Stomach (tissue), 9 donors: ENCODE results near the gene TBX6. TPM values are rescaled to one million over a fixed set of nuclear protein-coding genes. Genes with fewer than 3 reads are reported as not detected.
"Not testable (repeated sequence)": the region's sequence is repeated elsewhere in the genome, so short reads cannot be mapped to it uniquely, and the experiment has no call there.

Source experiments
- DNase-seq, 2 donors: peaks; one replicate each; pipeline versions ENCODE4 v3.0.0 to v3.0.0-alpha.2; 2013 to 2019
- H3K27ac ChIP-seq, 5 donors: fragments of 200-600 bp in 4 of 5; sonication (generic) in 4 of 5; one replicate each; pipeline ENCODE4 v1.5.1; 2013 to 2019; ENCODE audit warnings: mild to moderate bottlenecking in 1 of 5, moderate library complexity in 1 of 5
- H3K27me3 ChIP-seq, 3 donors: fragments of 200-600 bp; sonication (generic); one replicate each; pipeline ENCODE4 v1.5.1; 2017 to 2019; ENCODE audit warnings: mixed run types in 1 of 3
- H3K36me3 ChIP-seq, 4 donors: fragments of 200-600 bp; sonication (generic); 1 replicate in 3 of 4; 2 replicates in 1 of 4; pipeline ENCODE4 v1.5.1; 2016 to 2019
- H3K4me1 ChIP-seq, 4 donors: fragments of 200-600 bp; sonication (generic); one replicate each; pipeline ENCODE4 v1.5.1; 2016 to 2019
- H3K4me3 ChIP-seq, 4 donors: fragments of 200-600 bp; sonication (generic) in 3 of 4; one replicate each; pipeline ENCODE4 v1.5.1; 2016 to 2019; ENCODE audit warnings: mild to moderate bottlenecking in 1 of 4
- H3K9me3 ChIP-seq, 4 donors: fragments of 200-600 bp; sonication (generic); one replicate each; pipeline ENCODE4 v1.5.1; 2016 to 2019
- EP300 ChIP-seq: sonication (generic); formaldehyde crosslinking; IDR thresholded peaks from one replicate; pipeline ENCODE4 v1.6.1; 2017; ENCODE audit warnings: antibody characterized with exemption
- POLR2A ChIP-seq, 4 donors: fragments of 450-650 bp; IDR thresholded peaks; one replicate each; pipeline ENCODE4 v1.6.1; 2016; ENCODE audit warnings: antibody characterized with exemption in 4 of 4, control low read depth in 2 of 4, mild to moderate bottlenecking in 1 of 4, moderate library complexity in 1 of 4
- POLR2AphosphoS5 ChIP-seq, 3 donors: sonication (generic); formaldehyde crosslinking; IDR thresholded peaks; one replicate each; pipeline ENCODE4 v1.6.1; 2016; ENCODE audit warnings: antibody characterized with exemption in 3 of 3
- WGBS, 5 donors: extraction: QIAGEN DNeasy Blood & Tissue Kit in 3 of 5; methylation state at CpG; one replicate each; pipeline versions ENCODE4 v1.1.5 to v1.1.7; 2013 to 2018; 5-methylcytosine and 5-hydroxymethylcytosine counted together
- intact Hi-C: fragments of 100-400 bp; cut with DNase I; formaldehyde crosslinking; loops from one replicate; pipeline ENCODE4 v1.15.1; 2023; ENCODE audit warnings: low total_unique reads
- polyA plus RNA-seq, 3 donors: library from polyadenylated mRNA; stranded (reverse); fragments of 200-250 nt; gene quantifications; one replicate each; pipeline ENCODE4 v1.2.3, GENCODE V29; 2013
- total RNA-seq, 5 donors: library from RNA; depleted of rRNA; stranded (reverse); fragments of >200 nt; gene quantifications; one replicate each; pipeline versions ENCODE4 v1.1.0 to v1.2.3, GENCODE V29; 2014 to 2016
- TF ChIP-seq, protein P1 (sequence below), 7 experiments: fragments of 450-650 bp in 4 of 7; fragments of 200-600 bp in 3 of 7; sonication (generic) in 3 of 7; IDR thresholded peaks; one replicate each; pipeline ENCODE4 v1.5.1; 2016 to 2019; ENCODE audit warnings: antibody characterized with exemption in 7 of 7, control low read depth in 2 of 7, mild to moderate bottlenecking in 1 of 7
- donor health status: healthy with polysubstance abuse.
- donor health status: Bipolar disorder and iron deficiency.
- donor health status: healthy.

The TBX6 gene
- total and polyA plus RNA-seq, 8 donors = 1.1 to 25.0 (median 2.5) TPM; not detected in 3

GRCh38 chr16:30119428-30119827 lies 27.7 kb upstream of the TBX6 start:
- H3K27ac ChIP-seq = peak overlapping the region in 4 of 5 donors; percentile 30 to 95 (median 94)

GRCh38 chr16:30117768-30118167 lies 26.0 kb upstream of the TBX6 start:
- 87 to 99% (median 95%) methylated on average over 6 to 10 of the region's 10 CpGs for WGBS, 5 donors
- peak overlapping the region in 2 of 5 donors; percentile 39 to 62 for H3K27ac ChIP-seq
- intact Hi-C loops = no loop called here
- TF ChIP-seq, protein P1, sequence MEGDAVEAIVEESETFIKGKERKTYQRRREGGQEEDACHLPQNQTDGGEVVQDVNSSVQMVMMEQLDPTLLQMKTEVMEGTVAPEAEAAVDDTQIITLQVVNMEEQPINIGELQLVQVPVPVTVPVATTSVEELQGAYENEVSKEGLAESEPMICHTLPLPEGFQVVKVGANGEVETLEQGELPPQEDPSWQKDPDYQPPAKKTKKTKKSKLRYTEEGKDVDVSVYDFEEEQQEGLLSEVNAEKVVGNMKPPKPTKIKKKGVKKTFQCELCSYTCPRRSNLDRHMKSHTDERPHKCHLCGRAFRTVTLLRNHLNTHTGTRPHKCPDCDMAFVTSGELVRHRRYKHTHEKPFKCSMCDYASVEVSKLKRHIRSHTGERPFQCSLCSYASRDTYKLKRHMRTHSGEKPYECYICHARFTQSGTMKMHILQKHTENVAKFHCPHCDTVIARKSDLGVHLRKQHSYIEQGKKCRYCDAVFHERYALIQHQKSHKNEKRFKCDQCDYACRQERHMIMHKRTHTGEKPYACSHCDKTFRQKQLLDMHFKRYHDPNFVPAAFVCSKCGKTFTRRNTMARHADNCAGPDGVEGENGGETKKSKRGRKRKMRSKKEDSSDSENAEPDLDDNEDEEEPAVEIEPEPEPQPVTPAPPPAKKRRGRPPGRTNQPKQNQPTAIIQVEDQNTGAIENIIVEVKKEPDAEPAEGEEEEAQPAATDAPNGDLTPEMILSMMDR (IDR thresholded peaks at IDR 0.05) = no peak
- TF ChIP-seq POLR2A (IDR thresholded peaks at IDR 0.05) (no peak), POLR2AphosphoS5 (IDR thresholded peaks at IDR 0.05) (no peak), EP300 (no peak)
- H3K4me1 ChIP-seq = peaks cover 36 to 90% (median 69%) of the 10 kb centered on the region in 4 donors
- peaks cover 42 to 80% (median 74%) of the 10 kb centered on the region in 4 donors for H3K36me3 ChIP-seq
- H3K4me3 ChIP-seq = no peak overlapping the region
- H3K9me3 ChIP-seq = no peaks in the 10 kb centered on the region
- no peaks in the 10 kb centered on the region for H3K27me3 ChIP-seq
- DNase-seq = no peak

More at GRCh38 chr16:30119428-30119827, 27.7 kb upstream of the TBX6 start:
- DNase-seq = no peak
- WGBS, 5 donors = 76 to 92% (median 83%) methylated on average over 2 of the region's 2 CpGs
- intact Hi-C loops = no loop called here
- peaks cover 42 to 68% (median 62%) of the 10 kb centered on the region in 4 donors for H3K36me3 ChIP-seq
- no peak overlapping the region for H3K4me3 ChIP-seq
- TF ChIP-seq POLR2AphosphoS5 (IDR thresholded peaks at IDR 0.05) = peak in 1 of 3 donors; percentile 21
- no peak for TF ChIP-seq POLR2A (IDR thresholded peaks at IDR 0.05)
- TF ChIP-seq, protein P1 (IDR thresholded peaks at IDR 0.05) = no peak
- TF ChIP-seq EP300 = no peak
- no peaks in the 10 kb centered on the region for H3K9me3 ChIP-seq
- peaks cover 34 to 85% (median 62%) of the 10 kb centered on the region in 4 donors for H3K4me1 ChIP-seq
- no peaks in the 10 kb centered on the region for H3K27me3 ChIP-seq

DNA sequence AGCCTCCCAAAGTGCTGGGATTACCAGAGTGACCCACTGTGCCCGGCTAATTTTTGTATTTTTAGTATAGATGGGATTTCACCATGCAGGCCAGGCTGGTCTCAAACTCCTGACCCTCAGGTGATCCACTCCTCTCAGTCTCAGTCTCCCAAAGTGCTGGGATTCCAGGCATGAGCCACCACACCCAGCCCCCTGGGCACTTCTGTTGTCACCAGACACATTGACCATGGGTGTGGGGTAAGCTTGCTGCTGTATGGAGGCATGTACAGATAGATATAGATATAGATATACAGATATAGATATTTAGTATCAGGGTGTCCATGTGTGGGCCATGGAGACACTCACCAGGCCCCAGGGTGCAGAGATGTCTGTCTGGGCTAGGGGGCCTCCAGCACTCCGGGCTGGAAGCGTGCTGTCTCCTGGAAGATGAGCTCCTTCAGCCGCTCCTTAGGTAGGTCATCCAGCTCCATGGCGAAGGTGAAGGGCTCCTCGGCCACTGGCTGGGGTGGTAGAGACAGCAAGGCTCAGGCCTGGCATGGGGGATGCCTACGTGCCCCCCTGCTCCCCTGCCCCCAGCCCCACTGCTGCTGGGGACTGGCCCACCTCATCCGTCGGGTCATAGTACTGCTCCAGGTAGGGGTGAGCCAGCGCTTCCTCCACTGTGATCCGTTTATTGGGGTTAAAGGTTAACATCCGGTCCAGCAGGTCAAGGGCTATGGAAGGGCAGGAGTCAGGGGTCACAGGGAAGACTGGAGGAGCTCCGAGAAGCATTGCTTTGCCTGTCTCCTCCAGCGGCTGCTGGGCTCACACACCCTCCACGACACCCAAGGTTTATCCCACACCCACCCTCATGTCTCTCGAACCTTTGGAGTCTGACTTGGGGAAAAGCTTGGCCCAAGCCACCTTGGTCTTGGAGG lies 24.8 kb upstream of the TBX6 start:
- no peaks in the 10 kb centered on the region for H3K27me3 ChIP-seq
- WGBS, 5 donors = 85 to 93% (median 89%) methylated on average over 10 to 16 of the region's 16 CpGs
- no peak for DNase-seq
- no peak overlapping the region for H3K4me3 ChIP-seq
- intact Hi-C loops = no loop called here
- peak overlapping the region; percentile 31 to 67 (median 55) for H3K27ac ChIP-seq
- H3K4me1 ChIP-seq = peaks cover 25 to 85% (median 62%) of the 10 kb centered on the region in 4 donors
- TF ChIP-seq EP300 (no peak), POLR2A (IDR thresholded peaks at IDR 0.05) (no peak), POLR2AphosphoS5 (IDR thresholded peaks at IDR 0.05) (no peak)
- TF ChIP-seq, protein P1 (IDR thresholded peaks at IDR 0.05) = no peak
- H3K36me3 ChIP-seq = peaks cover 50 to 91% (median 85%) of the 10 kb centered on the region in 4 donors
- no peaks in the 10 kb centered on the region for H3K9me3 ChIP-seq

GRCh38 chr16:30115238-30115637 lies 23.5 kb upstream of the TBX6 start:
- DNase-seq = peak; percentile 84 to 89
- Histone ChIP-seq H3K4me3 (no peak overlapping the region), H3K27ac (peak overlapping the region; percentile 55 to 67 (median 64)), H3K27me3 (no peaks in the 10 kb centered on the region), H3K4me1 (peaks cover 16 to 72% (median 49%) of the 10 kb centered on the region in 4 donors), H3K36me3 (peaks cover 57 to 96% (median 91%) of the 10 kb centered on the region in 4 donors), H3K9me3 (no peaks in the 10 kb centered on the region)
- WGBS, 5 donors = 29 to 60% (median 56%) methylated on average over 6 to 7 of the region's 7 CpGs
- intact Hi-C loops = no loop called here
- TF ChIP-seq, protein P1 (IDR thresholded peaks at IDR 0.05) = no peak
- peak in 2 of 3 donors; percentile 38 to 70 for TF ChIP-seq POLR2AphosphoS5 (IDR thresholded peaks at IDR 0.05)

- H3K4me3 ChIP-seq, H3K9me3 ChIP-seq, DNase-seq, H3K27me3 ChIP-seq, intact Hi-C loops: not testable (repeated sequence)
- Histone ChIP-seq H3K36me3 (peaks cover 58 to 96% (median 91%) of the 10 kb centered on the region in 4 donors), H3K27ac (peak overlapping the region; percentile 55 to 67 (median 64)), H3K4me1 (peaks cover 16 to 68% (median 45%) of the 10 kb centered on the region in 4 donors)
- WGBS, 5 donors = 26 to 63% (median 47%) methylated on average over 7 of the region's 7 CpGs
Observed at GRCh38 chr16:30114833-30115232, 23.1 kb upstream of the TBX6 start.
